ENCODE results near the gene USP36.
A peak's percentile ranks its signal among the peaks of the same experiment; 100 is the strongest.

Gene USP36

GRCh38 chr17:78836420-78837021, 4.1 kb downstream of the USP36 start:
- no peak for TF ChIP-seq CTCF (IDR thresholded peaks at IDR 0.05; ENCODE audit: low read depth, low read length, missing control alignments)
- no peak overlapping the region for H3K4me3 ChIP-seq (ENCODE audit: low read depth, low read length)
- no peak for DNase-seq (ENCODE audit: low read depth)

- no peak for DNase-seq (ENCODE audit: low read depth)
- H3K4me3 ChIP-seq (ENCODE audit: low read depth, low read length), result no peak overlapping the region
- TF ChIP-seq CTCF (IDR thresholded peaks at IDR 0.05; ENCODE audit: low read depth, low read length, missing control alignments), result no peak
Measured at GRCh38 chr17:78834571-78834970, 6.0 kb downstream of the USP36 start.

- no peak overlapping the region for H3K4me3 ChIP-seq (ENCODE audit: low read depth, low read length)
Measured at GRCh38 chr17:78832541-78832810, 8.1 kb downstream of the USP36 start.

GRCh38 chr17:78831688-78832540, 8.7 kb downstream of the USP36 start:
- no peak overlapping the region for H3K4me3 ChIP-seq (ENCODE audit: low read depth, low read length)
- DNase-seq (ENCODE audit: low read depth), result no peak
- no peak for TF ChIP-seq CTCF (IDR thresholded peaks at IDR 0.05; ENCODE audit: low read depth, low read length, missing control alignments)

More at GRCh38 chr17:78832541-78832810, 8.1 kb downstream of the USP36 start:
- no peak for TF ChIP-seq CTCF (IDR thresholded peaks at IDR 0.05; ENCODE audit: low read depth, low read length, missing control alignments)
- DNase-seq (ENCODE audit: low read depth), result no peak

- TF ChIP-seq CTCF (IDR thresholded peaks at IDR 0.05; ENCODE audit: low read depth, low read length, missing control alignments), result no peak
- no peak overlapping the region for H3K4me3 ChIP-seq (ENCODE audit: low read depth, low read length)
- no peak for DNase-seq (ENCODE audit: low read depth)
Measured at GRCh38 chr17:78829477-78829876, 11.1 kb downstream of the USP36 start.

GRCh38 chr17:78828470-78829185, 12.0 kb downstream of the USP36 start:
- peak; percentile 20 for TF ChIP-seq CTCF (IDR thresholded peaks at IDR 0.05; ENCODE audit: low read depth, low read length, missing control alignments)
- no peak for DNase-seq (ENCODE audit: low read depth)
- H3K4me3 ChIP-seq (ENCODE audit: low read depth, low read length), result no peak overlapping the region
